A673 (cell line): Measurements from ENCODE around the gene FAM89A. TPM values are rescaled to one million over a fixed set of nuclear protein-coding genes. Genes with fewer than 3 reads are reported as not detected.
A peak's percentile ranks its signal among the peaks of the same experiment; 100 is the strongest.

Source experiments
- BruUV-seq: library from RNA; stranded (reverse); fragments of 400-500 nt; replicated peaks from 2 replicates; lab custom pipeline; 2021; lab: Mats Ljungman, UMichigan
- CTCF ChIA-PET: fragments of 300-600 bp; sonication (Branson Sonifier 250); formaldehyde crosslinking; loops from one replicate; lab custom pipeline; 2022; ENCODE audit warnings: antibody characterized with exemption; lab: Charles Lee
- POLR2A ChIA-PET: fragments of 300-600 bp; sonication (Branson Sonifier 250); formaldehyde crosslinking; loops from one replicate; lab custom pipeline; 2022; ENCODE audit warnings: antibody characterized with exemption; ENCODE audit not compliant: low non-redundant PET; lab: Charles Lee
- DNase-seq: peaks from one replicate; pipeline ENCODE4 v3.0.0-alpha.2; 2015; ENCODE audit warnings: low spot score
- H3K27ac ChIP-seq: fragments of 200-600 bp; sonication (generic); 2 replicates; pipeline ENCODE4 v1.5.1; 2016; ENCODE audit warnings: mixed run types, low read depth, mild to moderate bottlenecking, mixed read lengths, antibody characterized with exemption, low read length; ENCODE audit not compliant: poor library complexity, severe bottlenecking
- H3K27me3 ChIP-seq: fragments of 200-600 bp; sonication (generic); replicated peaks from 2 replicates; pipeline ENCODE4 v1.6.1; 2017; ENCODE audit warnings: mixed run types, low read depth, mild to moderate bottlenecking, mixed read lengths, antibody characterized with exemption, low read length; ENCODE audit not compliant: insufficient read depth, poor library complexity
- H3K36me3 ChIP-seq: fragments of 200-600 bp; sonication (generic); 2 replicates; pipeline ENCODE4 v1.6.1; 2016; ENCODE audit warnings: mixed run types, mild to moderate bottlenecking, mixed read lengths, antibody characterized with exemption, low read length; ENCODE audit not compliant: insufficient read depth, poor library complexity, severe bottlenecking
- H3K4me1 ChIP-seq: fragments of 200-600 bp; sonication (generic); 2 replicates; pipeline ENCODE4 v1.6.1; 2017; ENCODE audit warnings: mixed run types, mild to moderate bottlenecking, mixed read lengths, antibody characterized with exemption, low read length; ENCODE audit not compliant: insufficient read depth, poor library complexity, severe bottlenecking
- H3K4me3 ChIP-seq: fragments of 200-600 bp; sonication (generic); 2 replicates; pipeline ENCODE4 v1.5.1; 2016; ENCODE audit warnings: low read depth, mixed run types, mild to moderate bottlenecking, mixed read lengths, low read length; ENCODE audit not compliant: poor library complexity, severe bottlenecking
- H3K9me3 ChIP-seq: fragments of 200-600 bp; sonication (generic); 2 replicates; pipeline ENCODE4 v1.6.1; 2016; ENCODE audit warnings: mixed run types, low read depth, mild to moderate bottlenecking, mixed read lengths, antibody characterized with exemption, low read length; ENCODE audit not compliant: poor library complexity, severe bottlenecking
- EZH2 ChIP-seq: fragments of 200-600 bp; sonication (generic); IDR thresholded peaks from 2 replicates; pipeline ENCODE4 v1.6.1; 2017; ENCODE audit warnings: borderline replicate concordance, low read depth, mild to moderate bottlenecking, mixed read lengths, antibody characterized with exemption, low read length; ENCODE audit not compliant: poor library complexity, severe bottlenecking
- intact Hi-C: fragments of 100-400 bp; cut with micrococcal nuclease; formaldehyde crosslinking; loops from one replicate; pipeline ENCODE4 v1.10.0; 2022; ENCODE audit not compliant: unreplicated experiment
- total RNA-seq: library from RNA; stranded (reverse); gene quantifications from 2 replicates; pipeline ENCODE4 v1.2.3, GENCODE V29; 2021
- TF ChIP-seq, protein P1 (sequence below): fragments of 300-800, 200-600 bp; sonication (generic); conservative IDR thresholded peaks from 2 replicates; pipeline ENCODE4 v1.5.1; 2017; ENCODE audit warnings: low read depth, mild to moderate bottlenecking, antibody characterized with exemption, low read length, moderate library complexity, mixed read lengths

FAM89A gene
- total RNA-seq, 1 experiment from 2014 or later: 12.1 TPM

DNA sequence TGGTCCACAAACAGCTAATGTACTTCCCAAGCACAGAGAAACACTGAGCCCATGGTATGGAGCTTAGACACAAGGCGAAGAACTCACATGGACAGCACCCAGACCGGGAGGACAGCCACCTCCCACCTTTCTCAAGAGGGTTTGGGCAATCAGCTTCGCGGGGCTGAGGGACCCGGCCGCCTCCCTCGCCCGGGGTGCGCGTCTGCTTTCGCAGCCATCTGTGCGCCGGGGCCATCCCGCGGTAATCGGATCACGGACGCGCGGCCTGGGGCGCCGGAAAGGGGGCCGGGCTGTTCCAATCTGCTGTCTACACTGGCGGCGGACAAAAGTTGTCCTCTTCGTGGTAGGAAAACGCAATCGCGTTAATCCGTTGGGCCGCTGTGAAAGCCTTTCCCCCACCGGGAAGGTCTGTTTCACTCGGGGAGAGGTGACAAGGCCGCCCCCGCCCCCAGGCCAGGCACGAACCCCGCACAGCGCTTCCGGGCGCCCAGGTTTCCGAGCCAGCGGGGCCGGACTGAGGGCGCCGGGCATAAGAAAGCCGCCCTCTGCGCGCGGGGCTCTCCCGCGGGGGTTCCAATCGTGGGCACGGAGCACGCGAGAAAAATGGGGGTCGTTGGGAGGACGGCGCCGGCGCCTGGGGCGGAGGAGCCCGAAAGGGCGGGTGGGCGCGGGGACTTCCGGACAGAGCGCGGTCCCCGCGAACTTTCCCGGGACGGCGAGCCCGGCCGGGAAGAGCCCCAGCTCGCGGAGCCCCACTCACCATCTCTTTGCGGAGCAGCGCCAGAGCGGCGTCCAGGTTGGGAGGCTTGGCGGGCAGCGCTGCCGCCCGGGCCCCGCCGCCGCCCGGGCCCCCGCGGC lies 664 bp downstream of the FAM89A start:
- TF ChIP-seq EZH2: no peak
- TF ChIP-seq, protein P1, sequence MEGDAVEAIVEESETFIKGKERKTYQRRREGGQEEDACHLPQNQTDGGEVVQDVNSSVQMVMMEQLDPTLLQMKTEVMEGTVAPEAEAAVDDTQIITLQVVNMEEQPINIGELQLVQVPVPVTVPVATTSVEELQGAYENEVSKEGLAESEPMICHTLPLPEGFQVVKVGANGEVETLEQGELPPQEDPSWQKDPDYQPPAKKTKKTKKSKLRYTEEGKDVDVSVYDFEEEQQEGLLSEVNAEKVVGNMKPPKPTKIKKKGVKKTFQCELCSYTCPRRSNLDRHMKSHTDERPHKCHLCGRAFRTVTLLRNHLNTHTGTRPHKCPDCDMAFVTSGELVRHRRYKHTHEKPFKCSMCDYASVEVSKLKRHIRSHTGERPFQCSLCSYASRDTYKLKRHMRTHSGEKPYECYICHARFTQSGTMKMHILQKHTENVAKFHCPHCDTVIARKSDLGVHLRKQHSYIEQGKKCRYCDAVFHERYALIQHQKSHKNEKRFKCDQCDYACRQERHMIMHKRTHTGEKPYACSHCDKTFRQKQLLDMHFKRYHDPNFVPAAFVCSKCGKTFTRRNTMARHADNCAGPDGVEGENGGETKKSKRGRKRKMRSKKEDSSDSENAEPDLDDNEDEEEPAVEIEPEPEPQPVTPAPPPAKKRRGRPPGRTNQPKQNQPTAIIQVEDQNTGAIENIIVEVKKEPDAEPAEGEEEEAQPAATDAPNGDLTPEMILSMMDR: no peak
- ChIA-PET CTCF (no interaction called here), POLR2A (no interaction called here)
- DNase-seq: peak; percentile 51
- H3K4me1 ChIP-seq: peaks cover 11% of the 10 kb centered on the region
- peak overlapping the region; percentile 83 for H3K4me3 ChIP-seq
- intact Hi-C loops: no loop called here
- peaks cover 9% of the 10 kb centered on the region for H3K27me3 ChIP-seq
- H3K27ac ChIP-seq: peak overlapping the region; percentile 49
- H3K36me3 ChIP-seq: no peaks in the 10 kb centered on the region
- BruUV-seq: no TSS peak
- H3K9me3 ChIP-seq: peaks cover 3% of the 10 kb centered on the region

DNA sequence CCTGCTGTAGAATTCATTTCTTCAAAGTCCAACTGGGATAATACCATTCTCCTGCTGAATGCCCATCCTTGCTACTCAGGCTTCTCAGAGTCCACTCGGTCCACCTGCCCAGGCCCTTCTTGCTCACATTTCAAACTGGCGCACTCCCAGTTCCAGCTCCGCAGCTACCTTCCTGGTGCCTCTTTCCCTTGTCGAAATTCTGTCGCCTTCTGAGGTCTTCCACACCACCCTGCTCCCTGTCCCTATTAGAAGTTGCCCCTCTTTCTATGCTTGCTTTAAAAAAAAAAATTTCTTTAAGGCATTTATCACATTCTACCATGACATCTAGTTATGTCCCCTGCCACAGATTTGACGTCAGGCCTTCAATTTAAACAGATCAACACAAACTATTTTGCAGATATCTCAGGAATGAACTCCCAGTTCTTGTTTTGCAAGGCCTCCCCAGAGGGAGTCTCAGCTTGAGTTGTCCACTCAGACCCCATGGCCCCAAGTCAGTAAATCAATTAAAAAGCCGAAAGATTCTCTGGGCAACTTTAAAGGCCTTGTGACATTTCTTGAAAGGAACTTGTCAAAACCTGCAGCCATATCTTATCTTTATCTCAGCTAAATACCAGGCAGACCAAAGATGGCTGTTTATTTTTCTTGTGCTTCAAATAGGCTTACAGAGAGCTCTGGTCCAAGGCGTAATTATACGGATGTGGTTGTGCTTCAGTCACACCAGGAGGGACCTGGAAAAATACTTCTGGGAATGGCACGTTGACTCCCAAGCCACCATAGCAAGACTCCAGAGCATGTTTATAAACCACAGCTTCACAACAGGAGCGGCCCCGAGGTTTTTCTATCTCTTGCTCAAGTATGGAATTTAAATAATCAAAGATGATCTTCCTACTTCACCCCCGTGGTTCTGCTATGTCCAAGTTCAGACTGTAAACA lies 2.2 kb downstream of the FAM89A start:
- intact Hi-C loops: no loop called here
- ChIA-PET POLR2A (interaction anchor here (0.6 kb wide), 1 partner anchor 60 kb away, joined by 6 read pairs; no protein-coding TSS in a partner anchor), CTCF (no interaction called here)
- Histone ChIP-seq H3K4me1 (peaks cover 11% of the 10 kb centered on the region), H3K27ac (no peak overlapping the region), H3K27me3 (no peaks in the 10 kb centered on the region), H3K9me3 (no peaks in the 10 kb centered on the region), H3K4me3 (no peak overlapping the region), H3K36me3 (no peaks in the 10 kb centered on the region)
- BruUV-seq: no TSS peak
- no peak for TF ChIP-seq EZH2
- TF ChIP-seq, protein P1: no peak
- no peak for DNase-seq

DNA sequence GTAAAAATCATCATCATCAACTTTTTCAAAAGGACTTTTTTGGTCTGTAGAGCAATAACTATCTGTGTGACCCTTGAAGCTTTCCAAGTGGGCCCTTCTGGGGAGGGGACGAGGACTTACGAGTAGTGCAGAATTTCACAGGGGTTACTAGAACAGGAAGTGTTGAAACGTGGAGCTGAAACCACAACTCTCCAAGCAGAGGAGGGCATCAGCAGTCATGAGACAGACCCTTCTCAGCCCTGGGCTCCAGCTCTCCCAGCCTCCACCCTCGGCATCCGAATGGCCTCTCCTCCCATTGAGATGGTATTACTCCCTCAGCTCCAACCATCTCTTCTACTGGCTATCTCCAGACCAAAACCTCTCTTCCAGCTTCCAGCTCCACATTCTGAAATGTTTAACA lies 3.6 kb downstream of the FAM89A start:
- TF ChIP-seq, protein P1: no peak
- no peak for TF ChIP-seq EZH2
- no TSS peak for BruUV-seq

More for the DNA sequence above, 3.6 kb downstream of the FAM89A start:
- no peak for DNase-seq
- intact Hi-C loops: no loop called here
- Histone ChIP-seq H3K27me3 (no peaks in the 10 kb centered on the region), H3K4me1 (peaks cover 11% of the 10 kb centered on the region), H3K36me3 (no peaks in the 10 kb centered on the region), H3K27ac (no peak overlapping the region), H3K9me3 (no peaks in the 10 kb centered on the region), H3K4me3 (no peak overlapping the region)
- CTCF ChIA-PET: no interaction called here
- POLR2A ChIA-PET: no interaction called here
